IMR-90 (cell line): ENCODE measurements around the gene PCSK5. TPM values are rescaled to one million over a fixed set of nuclear protein-coding genes. Genes with fewer than 3 reads are reported as not detected.

ENCODE experiments used
- ATAC-seq: fragments of 200-7000 bp; cut with Tn5 transposase; 2 replicates; pipeline ENCODE4 v1.9.1; 2020; ENCODE audit warnings: low read depth, mild to moderate bottlenecking, moderate library complexity
- BruUV-seq: library from RNA; stranded (reverse); fragments of 400-500 nt; replicated peaks from 2 replicates; lab custom pipeline; 2021; lab: Mats Ljungman, UMichigan
- CTCF ChIA-PET: fragments of 300-600 bp; formaldehyde crosslinking; extraction: SDS; loops from one replicate; lab custom pipeline; 2021; ENCODE audit warnings: antibody characterized with exemption; lab: Yijun Ruan, JAX
- POLR2A ChIA-PET: fragments of 300-600 bp; sonication (Branson Sonifier 250); formaldehyde crosslinking; loops from one replicate; lab custom pipeline; 2022; ENCODE audit warnings: antibody characterized with exemption; ENCODE audit not compliant: unreplicated experiment; lab: Charles Lee
- DNase-seq: peaks from one replicate; pipeline ENCODE4 v3.0.0; 2013
- H2AFZ ChIP-seq: replicated peaks from 2 replicates; pipeline ENCODE3; 2013; ENCODE audit warnings: low read length, mild to moderate bottlenecking; ENCODE audit not compliant: poor library complexity
- H2AK5ac ChIP-seq: 2 replicates; pipeline ENCODE4 v1.6.1; 2013; ENCODE audit warnings: low read depth, low read length, inconsistent platforms
- H2AK9ac ChIP-seq: replicated peaks from 2 replicates; pipeline ENCODE3; 2013; ENCODE audit warnings: mild to moderate bottlenecking, low read depth, low read length, moderate library complexity; ENCODE audit not compliant: poor library complexity
- H2BK120ac ChIP-seq: 2 replicates; pipeline ENCODE4 v1.6.1; 2013; ENCODE audit warnings: low read depth, low read length, inconsistent platforms
- H2BK15ac ChIP-seq: 3 replicates; pipeline ENCODE4 v1.6.1; 2013; ENCODE audit warnings: low read depth, low read length, inconsistent platforms
- H2BK20ac ChIP-seq: 2 replicates; pipeline ENCODE4 v1.6.1; 2013; ENCODE audit warnings: low read depth, mild to moderate bottlenecking, inconsistent platforms, low read length, moderate library complexity
- H2BK5ac ChIP-seq: 2 replicates; pipeline ENCODE4 v1.6.1; 2013; ENCODE audit warnings: mild to moderate bottlenecking, low read depth, low read length, inconsistent platforms; ENCODE audit not compliant: poor library complexity, severe bottlenecking
- H3K14ac ChIP-seq: replicated peaks from 2 replicates; pipeline ENCODE4 v1.6.1; 2013; ENCODE audit warnings: low read depth, low read length, inconsistent platforms
- H3K18ac ChIP-seq: 2 replicates; pipeline ENCODE4 v1.6.1; 2013; ENCODE audit warnings: low read depth, low read length, control low read depth
- H3K23ac ChIP-seq: 2 replicates; pipeline ENCODE4 v1.6.1; 2013; ENCODE audit warnings: low read depth, low read length, inconsistent platforms
- H3K27ac ChIP-seq: 2 replicates; pipeline ENCODE4 v1.5.1; 2013; ENCODE audit warnings: mild to moderate bottlenecking, control low read depth, low read length; ENCODE audit not compliant: insufficient read depth
- H3K27me3 ChIP-seq: 2 replicates; pipeline ENCODE4 v1.6.1; 2013; ENCODE audit warnings: low read length; ENCODE audit not compliant: control insufficient read depth, insufficient read depth
- H3K36me3 ChIP-seq: 2 replicates; pipeline ENCODE4 v1.6.1; 2013; ENCODE audit warnings: low read length, mixed read lengths; ENCODE audit not compliant: control insufficient read depth, insufficient read depth
- H3K4ac ChIP-seq: 2 replicates; pipeline ENCODE4 v1.6.1; 2013; ENCODE audit warnings: low read depth, low read length, inconsistent platforms
- H3K4me1 ChIP-seq: 2 replicates; pipeline ENCODE4 v1.6.1; 2013; ENCODE audit warnings: low read length, mixed read lengths; ENCODE audit not compliant: control insufficient read depth, insufficient read depth
- H3K4me2 ChIP-seq: 2 replicates; pipeline ENCODE4 v1.6.1; 2013; ENCODE audit warnings: low read depth, mild to moderate bottlenecking, control low read depth, low read length, moderate library complexity
- H3K4me3 ChIP-seq: 2 replicates; pipeline ENCODE4 v1.5.1; 2013; ENCODE audit warnings: low read depth, mild to moderate bottlenecking, control low read depth, low read length, moderate library complexity; ENCODE audit not compliant: insufficient read depth
- H3K56ac ChIP-seq: 2 replicates; pipeline ENCODE4 v1.6.1; 2013; ENCODE audit warnings: low read length, inconsistent platforms; ENCODE audit not compliant: insufficient read depth; ENCODE audit errors: extremely low read depth
- H3K79me1 ChIP-seq, 2 experiments: 2 replicates each; pipeline ENCODE4 v1.6.1; 2013; ENCODE audit warnings: low read length in 2 of 2, inconsistent platforms in 1 of 2, low read depth in 1 of 2
- H3K9ac ChIP-seq: 2 replicates; pipeline ENCODE4 v1.6.1; 2013; ENCODE audit warnings: low read depth, low read length, control low read depth
- H3K9me1 ChIP-seq: 2 replicates; pipeline ENCODE4 v1.6.1; 2013; ENCODE audit warnings: low read length, inconsistent platforms; ENCODE audit not compliant: insufficient read depth
- H3K9me3 ChIP-seq: 2 replicates; pipeline ENCODE4 v1.6.1; 2013; ENCODE audit warnings: low read length; ENCODE audit not compliant: control insufficient read depth, insufficient read depth
- H4K20me1 ChIP-seq: 2 replicates; pipeline ENCODE4 v1.6.1; 2013; ENCODE audit warnings: low read length, inconsistent platforms; ENCODE audit not compliant: insufficient read depth
- H4K5ac ChIP-seq: 2 replicates; pipeline ENCODE4 v1.6.1; 2013; ENCODE audit warnings: mild to moderate bottlenecking, low read depth, low read length, control low read depth
- H4K8ac ChIP-seq, 2 experiments: 2 replicates each; pipeline ENCODE4 v1.6.1; 2013; ENCODE audit warnings: low read depth in 2 of 2, low read length in 2 of 2, control low read depth in 1 of 2, inconsistent platforms in 1 of 2
- H4K91ac ChIP-seq: 2 replicates; pipeline ENCODE4 v1.6.1; 2013; ENCODE audit warnings: low read depth, low read length, inconsistent platforms; ENCODE audit not compliant: insufficient read depth
- BHLHE40 ChIP-seq: fragments of 150-350 bp; IDR thresholded peaks from 2 replicates; pipeline ENCODE4 v1.6.1; 2016; ENCODE audit warnings: mild to moderate bottlenecking, low read depth, low read length
- CEBPB ChIP-seq: IDR thresholded peaks from 2 replicates; pipeline ENCODE4 v1.6.1; 2012; ENCODE audit warnings: low read depth, low read length, improper control_type of control experiment
- CHD1 ChIP-seq: IDR thresholded peaks from 2 replicates; pipeline ENCODE4 v1.6.1; 2012; ENCODE audit warnings: low read depth, low read length, improper control_type of control experiment
- CTCF ChIP-seq: conservative IDR thresholded peaks from 2 replicates; pipeline ENCODE4 v1.5.1; 2012; ENCODE audit warnings: mild to moderate bottlenecking, low read depth, low read length, improper control_type of control experiment
- ELK1 ChIP-seq: fragments of 150-350 bp; IDR thresholded peaks from 2 replicates; pipeline ENCODE4 v1.6.1; 2016; ENCODE audit warnings: low read depth, mild to moderate bottlenecking, low read length, moderate library complexity, borderline replicate concordance
- FOS ChIP-seq: fragments of 150-350 bp; IDR thresholded peaks from 2 replicates; pipeline ENCODE4 v1.6.1; 2016; ENCODE audit warnings: low read depth, low read length
- MAFK ChIP-seq: IDR thresholded peaks from 2 replicates; pipeline ENCODE4 v1.6.1; 2012; ENCODE audit warnings: low read depth, low read length, improper control_type of control experiment
- MAZ ChIP-seq: IDR thresholded peaks from 2 replicates; pipeline ENCODE4 v1.6.1; 2012; ENCODE audit warnings: low read depth, mild to moderate bottlenecking, low read length, improper control_type of control experiment, moderate library complexity, borderline replicate concordance
- MXI1 ChIP-seq: IDR thresholded peaks from 2 replicates; pipeline ENCODE4 v1.6.1; 2012; ENCODE audit warnings: low read depth, mild to moderate bottlenecking, low read length, moderate library complexity, borderline replicate concordance
- NFE2L2 ChIP-seq: fragments of 150-350 bp; IDR thresholded peaks from 2 replicates; pipeline ENCODE4 v1.6.1; 2016; ENCODE audit warnings: low read depth, mild to moderate bottlenecking, low read length
- POLR2A ChIP-seq: IDR thresholded peaks from 2 replicates; pipeline ENCODE4 v1.6.1; 2012; ENCODE audit warnings: mild to moderate bottlenecking, low read depth, low read length
- RAD21 ChIP-seq: IDR thresholded peaks from 2 replicates; pipeline ENCODE4 v1.6.1; 2012; ENCODE audit warnings: low read length, improper control_type of control experiment
- RCOR1 ChIP-seq: IDR thresholded peaks from 2 replicates; pipeline ENCODE4 v1.6.1; 2012; ENCODE audit warnings: mild to moderate bottlenecking, low read length, improper control_type of control experiment; ENCODE audit not compliant: insufficient replicate concordance
- RFX5 ChIP-seq: IDR thresholded peaks from 2 replicates; pipeline ENCODE4 v1.8.0; 2012; ENCODE audit warnings: low read depth, mild to moderate bottlenecking, low read length, moderate library complexity
- SMC3 ChIP-seq: fragments of 150-350 bp; IDR thresholded peaks from 2 replicates; pipeline ENCODE4 v1.6.1; 2016; ENCODE audit warnings: low read depth, mild to moderate bottlenecking, antibody characterized with exemption, low read length, moderate library complexity
- USF2 ChIP-seq: fragments of 150-350 bp; IDR thresholded peaks from 2 replicates; pipeline ENCODE4 v1.6.1; 2017; ENCODE audit warnings: mild to moderate bottlenecking, antibody characterized with exemption, low read length, low read depth
- whole genome bisulfite sequencing, 2 experiments: methylation state at CpG; one replicate each; pipeline versions ENCODE4 v1.1.5 to v1.1.7; 2013; ENCODE audit warnings: missing lambda C conversion rate in 2 of 2; ENCODE audit not compliant: insufficient read length in 1 of 2; ENCODE audit errors: extremely low coverage in 2 of 2; 5-methylcytosine and 5-hydroxymethylcytosine counted together
- dilution Hi-C: fragments of 300-500 bp; cut with HindIII; formaldehyde crosslinking; loops from one replicate; pipeline ENCODE4 v1.14.3; 2018; ENCODE audit warnings: low sequenced_read_pairs; ENCODE audit not compliant: unreplicated experiment
- in situ Hi-C: fragments of 300-500 bp; cut with MboI; formaldehyde crosslinking; loops from 3 replicates; pipeline ENCODE4 v1.14.3; 2019; ENCODE audit warnings: low sequenced_read_pairs, inconsistent platforms, mixed read lengths
- intact Hi-C: fragments of 100-400 bp; cut with micrococcal nuclease; formaldehyde crosslinking; loops from 2 replicates; pipeline ENCODE4 v1.10.0; 2022
- polyA plus RNA-seq, 3 experiments: library from polyadenylated mRNA; depleted of rRNA; stranded (reverse); fragments of >200 nt; gene quantifications; 2 replicates each; pipeline ENCODE4 v1.2.3, GENCODE V29; 2012; ENCODE audit warnings: low replicate concordance in 1 of 3
- total RNA-seq: library from RNA; depleted of rRNA; stranded (reverse); fragments of >200 nt; gene quantifications from 2 replicates; pipeline ENCODE4 v1.2.3, GENCODE V29; 2012

Gene PCSK5
- total and polyA plus RNA-seq, 2 of the 4 experiments (the other 2 are of a cell fraction): 1.5 to 3.0 TPM

DNA sequence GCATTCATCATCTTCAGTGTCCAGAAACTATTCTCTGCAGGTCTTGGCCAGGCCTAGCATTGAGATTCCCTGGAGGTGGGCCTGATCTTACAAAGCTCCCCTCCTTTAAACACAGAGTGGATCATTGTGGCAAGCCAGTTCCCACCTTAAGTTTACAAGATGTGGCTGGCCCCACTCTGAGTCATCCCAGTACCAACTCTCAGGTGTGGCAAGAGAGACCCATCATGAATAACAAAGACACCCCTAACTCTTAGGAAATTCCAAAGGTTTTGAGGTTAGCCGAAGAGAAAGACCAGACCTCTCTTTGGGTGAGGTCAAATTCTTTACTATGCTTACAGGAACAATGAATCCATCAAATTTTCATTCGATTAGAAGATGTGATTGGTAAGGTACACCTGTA is 425.6 kb downstream of the PCSK5 start:
- H3K18ac ChIP-seq: no peak overlapping the region
- H2BK20ac ChIP-seq: no peak overlapping the region
- H3K14ac ChIP-seq: no peak overlapping the region
- no peak overlapping the region for H4K5ac ChIP-seq
- H2AK9ac ChIP-seq: no peak overlapping the region
- WGBS, 2 experiments: no CpG with 5 or more reads among the region's 2 CpGs
- H3K27me3 ChIP-seq: no peaks in the 10 kb centered on the region
- in situ Hi-C loops: no loop called here
- BruUV-seq: no TSS peak
- TF ChIP-seq USF2: no peak
- TF ChIP-seq CTCF: no peak
- no peak for TF ChIP-seq NFE2L2
- TF ChIP-seq POLR2A: no peak
- no peak for TF ChIP-seq CEBPB
- TF ChIP-seq BHLHE40: no peak
- TF ChIP-seq ELK1: no peak
- TF ChIP-seq RFX5: no peak
- TF ChIP-seq RAD21: no peak
- TF ChIP-seq MAZ: no peak
- no peak for TF ChIP-seq MXI1
- no peak for TF ChIP-seq SMC3
- no peak for TF ChIP-seq FOS
- no peak for TF ChIP-seq RCOR1
- TF ChIP-seq MAFK: no peak
- TF ChIP-seq CHD1: no peak
- H3K27ac ChIP-seq: no peak overlapping the region
- no peaks in the 10 kb centered on the region for H4K20me1 ChIP-seq
- no peak overlapping the region for H4K91ac ChIP-seq
- H3K4ac ChIP-seq: no peak overlapping the region
- H2BK120ac ChIP-seq: no peak overlapping the region
- peaks cover 4% of the 10 kb centered on the region; the same call in 1 of the 2 replicates for H3K9me1 ChIP-seq
- dilution Hi-C loops: no loop called here
- H3K79me1 ChIP-seq: no peaks in the 10 kb centered on the region
- intact Hi-C loops: no loop called here
- ATAC-seq: no peak
- no peak overlapping the region for H3K56ac ChIP-seq
- ChIA-PET POLR2A (interaction anchor here (0.7 kb wide), 1 partner anchor 425 kb away, joined by 17 read pairs; the partner anchor contains the start of gene PCSK5), CTCF (interaction anchor here (0.7 kb wide), 1 partner anchor 18 kb away, joined by 3 read pairs; no protein-coding TSS in a partner anchor)
- DNase-seq: no peak
- no peak overlapping the region for H3K4me3 ChIP-seq
- H3K36me3 ChIP-seq: no peaks in the 10 kb centered on the region
- no peak overlapping the region for H2BK15ac ChIP-seq
- no peak overlapping the region for H4K8ac ChIP-seq
- no peak overlapping the region for H3K23ac ChIP-seq
- H3K4me1 ChIP-seq: no peaks in the 10 kb centered on the region
- no peak overlapping the region for H3K9ac ChIP-seq
- H2AK5ac ChIP-seq: no peak overlapping the region
- no peak overlapping the region for H2BK5ac ChIP-seq
- no peak overlapping the region for H2AFZ ChIP-seq
- H3K4me2 ChIP-seq: no peak overlapping the region
- no peaks in the 10 kb centered on the region for H3K9me3 ChIP-seq
